Gastroesophageal sphincter (tissue), 3 donors: ENCODE results near the gene IFIT1.

ENCODE experiments used
- EP300 ChIP-seq: sonication (generic); formaldehyde crosslinking; IDR thresholded peaks from one replicate; pipeline ENCODE4 v1.6.1; 2017; ENCODE audit warnings: antibody characterized with exemption, mild to moderate bottlenecking
- POLR2A ChIP-seq, 2 donors: fragments of 450-650 bp; IDR thresholded peaks; one replicate each; pipeline ENCODE4 v1.6.1; 2017; ENCODE audit warnings: antibody characterized with exemption in 2 of 2, mild to moderate bottlenecking in 2 of 2, moderate library complexity in 1 of 2
- POLR2AphosphoS5 ChIP-seq: sonication (generic); formaldehyde crosslinking; IDR thresholded peaks from one replicate; pipeline ENCODE4 v1.6.1; 2017; ENCODE audit warnings: antibody characterized with exemption
- TF ChIP-seq, protein P1 (sequence below), 4 experiments: fragments of 200-600 bp in 2 of 4; fragments of 450-650 bp in 2 of 4; sonication (generic) in 1 of 4; IDR thresholded peaks; one replicate each; pipeline ENCODE4 v1.5.1; 2017 to 2019; ENCODE audit warnings: antibody characterized with exemption in 4 of 4, mild to moderate bottlenecking in 2 of 4, moderate library complexity in 2 of 4

DNA sequence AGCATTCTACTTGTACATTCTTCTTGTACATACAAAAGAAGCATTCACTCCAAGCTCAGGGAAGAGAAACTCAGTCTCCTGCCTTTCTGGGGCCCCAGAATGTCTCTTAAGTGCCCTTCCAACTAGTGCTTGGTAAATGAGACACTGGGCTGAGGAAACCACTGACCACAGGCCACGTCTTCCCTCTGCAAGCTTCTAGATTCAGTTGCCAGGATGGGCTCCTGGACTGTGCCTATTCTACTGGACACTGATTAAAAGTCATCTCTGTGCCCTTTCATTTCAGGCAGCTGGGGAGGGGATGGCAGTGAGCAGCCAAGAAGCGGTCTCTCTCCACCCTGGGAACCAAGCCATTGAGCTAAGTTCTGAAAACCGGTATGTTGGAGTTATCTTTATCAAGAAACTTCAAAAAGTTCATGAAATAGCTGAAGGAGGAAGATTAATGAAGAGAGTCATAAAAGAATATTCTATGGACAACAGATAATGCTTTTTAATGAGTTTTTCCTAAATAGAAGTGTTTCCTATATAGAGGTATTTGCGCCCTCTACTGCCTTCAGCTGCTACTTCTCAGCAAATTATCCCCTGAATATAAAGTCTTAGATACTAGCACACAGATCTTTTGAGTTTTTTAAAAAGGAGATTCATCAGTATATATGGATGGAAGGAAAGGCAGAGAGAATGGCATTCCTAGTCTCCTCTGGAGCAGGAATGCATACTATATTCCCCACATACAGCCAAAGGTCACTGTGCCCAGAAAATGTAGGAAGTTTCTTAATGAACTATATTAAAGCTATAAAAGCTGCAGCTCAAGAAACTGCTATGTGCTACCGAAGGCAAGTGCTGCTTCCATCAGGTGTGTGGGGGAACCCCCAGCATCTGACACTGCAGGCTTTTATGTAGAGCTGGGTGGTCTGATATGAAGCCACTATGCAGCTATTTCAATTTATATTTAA, 23.0 kb upstream of the IFIT1 start:
- TF ChIP-seq POLR2A (IDR thresholded peaks at IDR 0.05) (no peak), EP300 (no peak), POLR2AphosphoS5 (no peak)
- TF ChIP-seq, protein P1, sequence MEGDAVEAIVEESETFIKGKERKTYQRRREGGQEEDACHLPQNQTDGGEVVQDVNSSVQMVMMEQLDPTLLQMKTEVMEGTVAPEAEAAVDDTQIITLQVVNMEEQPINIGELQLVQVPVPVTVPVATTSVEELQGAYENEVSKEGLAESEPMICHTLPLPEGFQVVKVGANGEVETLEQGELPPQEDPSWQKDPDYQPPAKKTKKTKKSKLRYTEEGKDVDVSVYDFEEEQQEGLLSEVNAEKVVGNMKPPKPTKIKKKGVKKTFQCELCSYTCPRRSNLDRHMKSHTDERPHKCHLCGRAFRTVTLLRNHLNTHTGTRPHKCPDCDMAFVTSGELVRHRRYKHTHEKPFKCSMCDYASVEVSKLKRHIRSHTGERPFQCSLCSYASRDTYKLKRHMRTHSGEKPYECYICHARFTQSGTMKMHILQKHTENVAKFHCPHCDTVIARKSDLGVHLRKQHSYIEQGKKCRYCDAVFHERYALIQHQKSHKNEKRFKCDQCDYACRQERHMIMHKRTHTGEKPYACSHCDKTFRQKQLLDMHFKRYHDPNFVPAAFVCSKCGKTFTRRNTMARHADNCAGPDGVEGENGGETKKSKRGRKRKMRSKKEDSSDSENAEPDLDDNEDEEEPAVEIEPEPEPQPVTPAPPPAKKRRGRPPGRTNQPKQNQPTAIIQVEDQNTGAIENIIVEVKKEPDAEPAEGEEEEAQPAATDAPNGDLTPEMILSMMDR (IDR thresholded peaks at IDR 0.05) = peak; percentile 16 to 46 (median 37)
